BLaER1 (cell line): ENCODE results near the gene PGBD5.

ENCODE experiments used
- H3K27ac ChIP-seq: shearing (Covaris generic); formaldehyde crosslinking; 2 replicates; pipeline ENCODE4 v1.8.1; 2022
- H3K27me3 ChIP-seq: shearing (Covaris generic); formaldehyde crosslinking; 2 replicates; pipeline ENCODE4 v1.8.1; 2022
- H3K36me3 ChIP-seq: shearing (Covaris generic); formaldehyde crosslinking; 2 replicates; pipeline ENCODE4 v1.8.1; 2022
- H3K4me1 ChIP-seq: shearing (Covaris generic); formaldehyde crosslinking; 2 replicates; pipeline ENCODE4 v1.8.1; 2022
- H3K4me2 ChIP-seq: shearing (Covaris generic); formaldehyde crosslinking; 2 replicates; pipeline ENCODE4 v1.8.1; 2022
- H3K4me3 ChIP-seq: shearing (Covaris generic); formaldehyde crosslinking; 2 replicates; pipeline ENCODE4 v1.8.1; 2022
- H3K9ac ChIP-seq: shearing (Covaris generic); formaldehyde crosslinking; 2 replicates; pipeline ENCODE4 v1.8.1; 2022
- H3K9me3 ChIP-seq: shearing (Covaris generic); formaldehyde crosslinking; 2 replicates; pipeline ENCODE4 v1.8.1; 2022
- H4K20me1 ChIP-seq: shearing (Covaris generic); formaldehyde crosslinking; 2 replicates; pipeline ENCODE4 v1.8.1; 2022
- Cebpa-rat ChIP-seq: shearing (Covaris generic); IDR thresholded peaks from 2 replicates; pipeline ENCODE4 v1.8.1; 2022

PGBD5 gene

DNA sequence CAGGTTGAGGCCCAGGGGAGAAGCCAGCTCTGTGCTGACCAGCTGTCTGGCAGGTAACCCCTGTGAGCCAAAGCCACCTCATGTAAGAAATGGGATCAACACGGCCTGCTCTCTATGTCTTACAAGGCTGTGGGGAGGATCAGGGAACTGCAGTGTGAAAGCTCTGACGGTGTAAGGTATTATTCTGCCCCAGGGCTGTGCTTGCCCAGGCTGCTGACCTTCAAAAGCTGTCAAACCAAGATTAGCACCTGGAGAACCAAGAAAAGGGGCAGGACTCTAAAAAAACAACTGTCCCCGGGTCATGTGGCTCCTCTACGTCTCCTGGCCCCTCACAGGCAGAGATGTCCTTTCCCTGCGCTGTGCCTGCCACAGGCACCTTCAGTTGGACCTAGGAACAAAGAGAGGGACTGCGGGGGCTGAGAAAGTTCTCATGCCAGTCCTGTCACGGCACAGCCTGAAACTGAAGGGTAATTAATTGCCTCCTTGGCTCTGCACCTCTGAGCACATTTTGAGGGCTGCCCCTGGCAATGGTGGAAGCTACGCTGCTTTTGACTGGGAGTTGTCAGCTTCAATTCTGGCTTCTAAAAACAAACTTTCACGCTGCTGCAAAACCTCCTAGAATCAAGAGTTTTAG is 77.6 kb downstream of the PGBD5 start:
- Histone ChIP-seq H3K36me3 (no peaks in the 10 kb centered on the region), H3K27ac (no peak overlapping the region), H4K20me1 (no peaks in the 10 kb centered on the region), H3K27me3 (no peaks in the 10 kb centered on the region), H3K4me2 (no peak overlapping the region), H3K9ac (no peak overlapping the region), H3K4me3 (no peak overlapping the region), H3K9me3 (no peaks in the 10 kb centered on the region), H3K4me1 (no peaks in the 10 kb centered on the region)
- TF ChIP-seq Cebpa-rat = no peak

DNA sequence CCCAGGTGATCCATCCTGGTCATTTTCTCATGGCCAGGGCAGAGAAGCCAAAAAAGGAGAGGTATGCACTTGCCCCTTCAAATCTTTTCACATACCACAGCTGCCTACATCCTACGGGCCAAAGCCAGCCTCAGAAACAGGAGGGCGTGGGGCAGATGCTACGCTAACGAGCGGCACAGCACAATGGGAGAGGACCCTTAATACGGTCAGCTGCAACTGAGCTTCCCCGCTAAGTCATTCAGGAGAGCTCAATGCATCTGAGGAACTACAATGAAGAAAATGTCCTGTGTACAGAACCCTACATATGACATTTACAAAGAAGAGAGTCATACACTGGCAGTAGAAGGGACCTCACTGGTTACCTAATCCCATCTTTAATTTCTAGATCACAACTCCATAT is 78.2 kb downstream of the PGBD5 start:
- Histone ChIP-seq H3K4me3 (no peak overlapping the region), H3K4me2 (no peak overlapping the region), H3K36me3 (no peaks in the 10 kb centered on the region), H3K27me3 (no peaks in the 10 kb centered on the region), H3K4me1 (no peaks in the 10 kb centered on the region), H3K9ac (no peak overlapping the region), H3K9me3 (no peaks in the 10 kb centered on the region), H3K27ac (no peak overlapping the region), H4K20me1 (no peaks in the 10 kb centered on the region)
- TF ChIP-seq Cebpa-rat = no peak

GRCh38 chr1:230345139-230345885 is 80.8 kb downstream of the PGBD5 start:
- TF ChIP-seq Cebpa-rat = no peak
- Histone ChIP-seq H3K9me3 (no peaks in the 10 kb centered on the region), H3K27me3 (no peaks in the 10 kb centered on the region), H3K4me3 (no peak overlapping the region), H3K9ac (no peak overlapping the region), H3K36me3 (no peaks in the 10 kb centered on the region), H4K20me1 (no peaks in the 10 kb centered on the region), H3K27ac (no peak overlapping the region), H3K4me2 (no peak overlapping the region), H3K4me1 (no peaks in the 10 kb centered on the region)

- H3K36me3 ChIP-seq = no peaks in the 10 kb centered on the region
- H3K4me3 ChIP-seq = no peak overlapping the region
- no peaks in the 10 kb centered on the region for H4K20me1 ChIP-seq
- H3K4me2 ChIP-seq = no peak overlapping the region
- no peaks in the 10 kb centered on the region for H3K9me3 ChIP-seq
- no peaks in the 10 kb centered on the region for H3K27me3 ChIP-seq
- H3K4me1 ChIP-seq = no peaks in the 10 kb centered on the region
- TF ChIP-seq Cebpa-rat = no peak
- H3K9ac ChIP-seq = no peak overlapping the region
- no peak overlapping the region for H3K27ac ChIP-seq
Measured at GRCh38 chr1:230342699-230343098, 83.4 kb downstream of the PGBD5 start.

DNA sequence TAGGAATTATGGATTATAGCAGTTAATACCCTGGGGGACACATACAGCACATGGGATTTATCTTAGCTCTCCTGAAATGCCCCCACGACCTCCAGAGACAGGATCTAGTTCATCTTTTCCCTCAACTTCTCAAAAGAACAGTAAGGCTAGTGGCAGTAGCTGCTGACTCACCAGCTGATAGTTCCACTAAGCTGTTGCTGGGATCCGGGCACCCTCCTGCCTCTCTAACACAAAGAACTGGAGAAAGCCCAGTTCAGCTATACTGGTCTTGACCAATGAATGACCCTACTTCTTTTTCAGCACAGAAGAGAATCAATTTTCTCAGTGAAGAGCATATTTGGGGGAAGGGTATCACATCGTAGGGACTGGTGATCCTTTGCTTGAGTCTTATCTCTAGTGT is 84.1 kb downstream of the PGBD5 start:
- H3K4me1 ChIP-seq = no peaks in the 10 kb centered on the region
- no peak overlapping the region for H3K4me3 ChIP-seq
- no peak overlapping the region for H3K27ac ChIP-seq
- TF ChIP-seq Cebpa-rat = no peak
- no peaks in the 10 kb centered on the region for H3K36me3 ChIP-seq
- no peaks in the 10 kb centered on the region for H4K20me1 ChIP-seq
- no peak overlapping the region for H3K4me2 ChIP-seq
- H3K27me3 ChIP-seq = no peaks in the 10 kb centered on the region
- H3K9me3 ChIP-seq = no peaks in the 10 kb centered on the region
- no peak overlapping the region for H3K9ac ChIP-seq

- no peaks in the 10 kb centered on the region for H3K4me1 ChIP-seq
- H3K9ac ChIP-seq = no peak overlapping the region
- H4K20me1 ChIP-seq = no peaks in the 10 kb centered on the region
- no peaks in the 10 kb centered on the region for H3K9me3 ChIP-seq
- no peak overlapping the region for H3K4me3 ChIP-seq
- H3K27me3 ChIP-seq = no peaks in the 10 kb centered on the region
- H3K27ac ChIP-seq = no peak overlapping the region
- TF ChIP-seq Cebpa-rat = no peak
- no peak overlapping the region for H3K4me2 ChIP-seq
- H3K36me3 ChIP-seq = no peaks in the 10 kb centered on the region
Measured at GRCh38 chr1:230341162-230341546, 85.0 kb downstream of the PGBD5 start.

GRCh38 chr1:230340526-230341161 is 85.5 kb downstream of the PGBD5 start:
- Histone ChIP-seq H3K9me3 (no peaks in the 10 kb centered on the region), H3K27ac (no peak overlapping the region), H3K4me3 (no peak overlapping the region)

GRCh38 chr1:230339033-230339432 is 87.1 kb downstream of the PGBD5 start:
- TF ChIP-seq Cebpa-rat = no peak
- Histone ChIP-seq H3K4me3 (no peak overlapping the region), H3K9me3 (no peaks in the 10 kb centered on the region), H3K27ac (no peak overlapping the region), H4K20me1 (no peaks in the 10 kb centered on the region), H3K9ac (no peak overlapping the region), H3K36me3 (no peaks in the 10 kb centered on the region), H3K27me3 (no peaks in the 10 kb centered on the region), H3K4me2 (no peak overlapping the region), H3K4me1 (no peaks in the 10 kb centered on the region)

More at GRCh38 chr1:230340526-230341161, 85.5 kb downstream of the PGBD5 start:
- Histone ChIP-seq H3K4me2 (no peak overlapping the region), H4K20me1 (no peaks in the 10 kb centered on the region), H3K36me3 (no peaks in the 10 kb centered on the region), H3K27me3 (no peaks in the 10 kb centered on the region), H3K9ac (no peak overlapping the region), H3K4me1 (no peaks in the 10 kb centered on the region)
- TF ChIP-seq Cebpa-rat = no peak

DNA sequence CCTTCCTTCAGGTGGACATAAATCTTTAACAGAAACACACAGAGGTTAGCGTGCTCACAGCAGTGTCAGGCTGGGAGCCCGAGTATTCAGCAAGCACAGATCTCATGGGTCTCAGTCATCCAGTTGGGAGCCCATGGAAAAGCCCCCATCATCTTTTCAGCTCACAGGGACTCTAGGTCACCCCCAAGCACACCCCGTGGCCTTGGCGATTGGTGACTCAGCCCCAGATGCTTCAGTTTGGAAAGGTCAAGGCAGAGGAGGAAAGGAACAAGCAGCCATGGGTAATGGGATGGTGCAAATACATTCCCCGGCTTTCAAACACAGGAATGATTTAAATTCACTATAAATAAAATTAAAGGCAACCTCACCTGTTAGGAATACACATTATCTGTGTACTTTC is 88.9 kb downstream of the PGBD5 start:
- no peak overlapping the region for H3K4me3 ChIP-seq
- TF ChIP-seq Cebpa-rat = no peak
- no peaks in the 10 kb centered on the region for H3K36me3 ChIP-seq
- peaks cover 7% of the 10 kb centered on the region; the same call in 1 of the 2 replicates for H3K27me3 ChIP-seq
- H3K4me1 ChIP-seq = no peaks in the 10 kb centered on the region
- no peaks in the 10 kb centered on the region for H3K9me3 ChIP-seq
- H4K20me1 ChIP-seq = no peaks in the 10 kb centered on the region
- H3K4me2 ChIP-seq = no peak overlapping the region
- H3K9ac ChIP-seq = no peak overlapping the region
- no peak overlapping the region for H3K27ac ChIP-seq

DNA sequence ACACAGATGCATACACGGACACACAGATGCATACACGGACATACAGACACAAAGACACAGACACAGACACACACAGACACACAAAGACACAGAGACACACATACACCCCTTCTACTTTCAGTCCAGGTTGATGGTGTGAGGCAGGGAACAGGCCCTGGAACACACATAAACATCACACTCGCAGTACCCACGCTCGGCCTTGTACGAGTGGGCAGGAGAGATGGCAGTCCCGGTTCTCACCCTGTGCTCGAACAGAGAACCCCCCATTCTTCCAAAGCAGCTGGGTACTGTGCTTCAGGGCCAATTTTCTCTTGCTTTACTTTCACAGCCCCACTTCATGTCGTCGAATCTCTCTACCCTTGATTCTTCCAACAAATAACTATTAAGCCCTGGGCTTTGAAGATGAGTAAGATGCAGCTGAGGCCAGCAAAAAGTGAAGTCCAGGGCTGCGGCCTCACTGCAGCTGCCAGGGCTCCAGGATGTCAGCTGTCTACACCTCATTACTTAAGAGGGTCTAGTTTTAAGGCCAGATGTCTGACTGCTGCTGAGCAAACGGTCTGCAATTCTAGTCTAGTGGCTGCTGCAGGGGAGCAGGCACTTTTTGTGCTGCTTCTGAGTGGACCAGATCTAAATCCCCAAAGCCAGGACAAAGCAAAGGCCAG is 90.1 kb downstream of the PGBD5 start:
- Histone ChIP-seq H3K4me3 (no peak overlapping the region), H3K4me1 (no peaks in the 10 kb centered on the region), H3K4me2 (no peak overlapping the region), H3K9ac (no peak overlapping the region), H3K9me3 (no peaks in the 10 kb centered on the region), H3K36me3 (no peaks in the 10 kb centered on the region), H4K20me1 (no peaks in the 10 kb centered on the region), H3K27me3 (peaks cover 9% of the 10 kb centered on the region; the same call in 1 of the 2 replicates), H3K27ac (no peak overlapping the region)
- no peak for TF ChIP-seq Cebpa-rat
